ENCODE results near the gene PARD3B.
A peak's percentile ranks its signal among the peaks of the same experiment; 100 is the strongest.

The PARD3B gene

DNA sequence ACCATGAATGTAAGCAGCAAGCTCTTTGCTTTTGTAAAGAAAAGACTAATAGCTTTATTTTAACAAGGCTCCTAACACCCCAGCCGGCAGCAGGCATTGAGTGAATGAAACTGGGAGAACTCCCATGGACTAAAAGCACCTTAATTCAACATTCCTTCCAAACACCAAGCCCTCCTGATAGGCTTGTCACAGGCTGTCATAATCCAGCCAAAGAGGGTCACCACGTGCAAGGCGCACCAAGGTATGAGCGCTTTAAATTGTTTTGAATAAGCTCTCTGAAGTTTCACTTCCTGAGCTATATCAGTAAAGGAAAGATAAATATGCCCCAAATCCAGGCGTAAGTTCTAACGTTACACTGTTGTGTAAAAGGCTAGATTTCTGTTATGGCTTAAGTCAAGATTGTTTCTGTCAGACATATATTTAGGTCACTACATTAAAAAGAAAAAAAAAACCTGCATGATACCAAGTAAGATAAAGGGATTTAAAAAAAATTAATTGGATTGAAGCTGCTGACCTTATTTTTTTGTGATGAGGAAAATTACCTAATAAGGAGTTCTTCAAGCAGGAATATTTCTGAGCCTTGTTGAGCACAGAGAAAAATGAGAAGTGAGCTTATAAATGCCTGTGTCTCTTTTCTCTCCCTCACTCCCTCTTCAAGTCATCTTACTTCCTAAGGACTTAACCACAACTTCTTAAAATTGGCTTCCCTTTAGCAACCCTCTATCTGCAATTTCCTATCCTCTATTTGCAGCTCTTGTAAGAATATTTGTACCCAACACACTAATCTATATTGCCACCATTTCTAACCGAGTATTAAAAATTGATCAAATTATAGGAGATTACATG lies 1000.9 kb downstream of the PARD3B start:
- DNase-seq, result no peak

GRCh38 chr2:205555566-205556230 lies 1010.4 kb downstream of the PARD3B start:
- no peak for DNase-seq

- DNase-seq, result no peak
Observed at GRCh38 chr2:205556357-205556756, 1011.1 kb downstream of the PARD3B start.

- DNase-seq, result no peak
Observed at GRCh38 chr2:205556841-205557539, 1011.7 kb downstream of the PARD3B start.

DNA sequence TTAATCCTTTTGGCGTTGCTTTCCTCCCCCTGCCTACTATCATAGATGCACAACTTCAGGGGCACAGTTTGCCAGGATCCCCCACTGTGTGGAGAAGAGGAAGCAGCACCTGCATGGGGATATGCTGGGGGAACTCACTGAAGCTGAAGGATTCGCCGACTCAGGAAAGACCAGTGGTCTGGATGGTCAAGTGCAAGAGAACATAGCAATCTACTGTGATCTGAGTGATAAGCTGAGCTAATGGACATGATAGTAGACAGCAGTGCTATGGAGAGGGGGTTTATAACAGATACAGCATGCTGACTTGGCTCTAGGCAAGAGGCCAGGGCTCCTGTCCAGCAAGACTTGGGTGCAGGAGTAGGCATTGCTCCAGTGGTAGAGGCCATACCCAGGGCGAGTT lies 1012.6 kb downstream of the PARD3B start:
- no peak for DNase-seq

DNA sequence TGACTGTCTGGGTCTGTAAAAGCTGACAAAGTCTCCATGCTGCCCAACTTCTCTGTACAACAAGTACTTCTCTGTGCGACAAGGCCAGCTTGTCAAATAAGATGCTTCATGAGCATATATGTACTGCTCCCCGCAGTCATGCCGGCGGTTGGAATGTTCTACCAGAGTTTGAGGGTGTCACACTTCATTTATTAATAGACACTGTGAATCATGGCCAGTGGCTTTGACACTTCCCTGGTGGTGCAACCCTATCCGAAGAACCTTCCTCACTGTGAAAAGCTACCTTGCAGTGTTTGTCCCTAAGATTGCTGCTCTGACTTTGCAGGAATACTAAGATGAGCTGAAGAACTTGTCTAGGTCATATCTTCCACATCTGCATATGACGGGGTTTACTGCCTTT lies 1016.2 kb downstream of the PARD3B start:
- DNase-seq, result no peak

DNA sequence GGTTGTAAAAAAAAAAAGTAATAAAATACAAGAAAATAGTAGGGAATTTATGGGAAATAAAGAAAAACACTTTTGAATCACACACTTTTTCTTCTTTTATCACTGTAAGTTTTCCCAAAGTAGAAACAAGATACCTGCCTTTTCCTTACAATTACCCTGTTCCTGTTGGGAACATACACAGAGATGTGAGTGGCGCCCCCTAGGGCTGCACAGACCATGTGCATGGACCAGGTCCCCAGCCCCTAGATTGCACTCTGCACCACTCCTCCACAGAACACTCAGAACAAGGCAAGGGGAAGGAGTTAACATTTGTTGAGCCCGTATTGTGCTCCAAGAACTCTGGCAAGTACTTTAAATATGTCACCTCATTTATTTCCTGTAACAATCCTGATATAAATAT lies 1018.4 kb downstream of the PARD3B start:
- peak; percentile 65 for DNase-seq

DNA sequence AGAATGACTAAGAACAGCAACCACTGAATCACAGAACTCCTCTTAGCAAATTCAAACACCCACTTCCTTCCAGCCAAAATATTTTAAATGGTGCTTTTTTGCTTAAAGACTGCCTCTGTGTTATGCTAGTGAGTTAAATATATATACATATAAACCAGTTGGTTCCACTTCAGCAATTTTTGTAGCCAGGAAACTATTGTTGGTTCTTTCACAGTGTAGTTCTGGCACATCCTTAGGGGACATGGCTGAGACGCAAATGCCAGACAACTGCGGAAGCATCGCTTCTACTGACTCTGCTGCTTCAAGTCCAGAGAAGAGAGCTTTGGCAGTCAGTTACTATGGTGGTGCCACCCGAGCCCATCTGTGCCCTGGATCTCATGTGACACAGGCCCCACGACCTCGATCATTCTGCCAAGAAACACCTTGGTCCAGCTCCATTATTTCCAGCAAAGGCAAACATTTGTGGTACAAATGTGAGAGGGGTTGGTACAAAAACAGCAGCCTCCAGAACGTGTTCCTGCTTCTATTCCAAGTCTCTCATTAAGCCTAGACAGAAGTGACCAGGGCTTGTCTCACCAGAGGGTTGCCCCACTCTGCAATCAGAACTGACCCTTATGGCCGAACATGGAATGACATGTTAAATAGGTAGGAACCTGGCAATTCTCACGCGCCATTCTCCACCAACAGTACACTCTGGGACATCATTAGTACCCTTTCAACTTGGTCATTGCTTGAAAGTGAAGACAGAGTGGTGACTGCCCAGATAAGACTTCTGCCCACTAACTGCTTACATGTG lies 1019.3 kb downstream of the PARD3B start:
- peak; percentile 13 for DNase-seq

DNA sequence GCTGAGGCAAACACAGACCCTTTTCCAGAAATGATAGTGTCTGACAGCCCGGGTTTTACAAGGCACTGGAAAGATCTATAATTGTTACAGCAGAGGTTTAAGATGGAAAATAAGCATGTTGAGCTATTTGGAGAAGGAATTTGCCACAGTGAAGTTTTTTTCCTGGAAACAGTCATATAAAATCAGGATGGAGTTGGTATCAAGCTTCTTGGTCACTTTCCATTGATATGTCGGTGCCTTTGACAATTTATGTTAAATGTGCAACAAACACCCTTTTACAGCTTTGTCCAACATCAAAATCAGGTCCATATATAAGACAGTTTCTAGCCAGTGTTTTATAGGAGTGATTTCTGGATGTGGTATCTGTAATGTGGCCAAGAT lies 1019.9 kb downstream of the PARD3B start:
- DNase-seq, result no peak

DNA sequence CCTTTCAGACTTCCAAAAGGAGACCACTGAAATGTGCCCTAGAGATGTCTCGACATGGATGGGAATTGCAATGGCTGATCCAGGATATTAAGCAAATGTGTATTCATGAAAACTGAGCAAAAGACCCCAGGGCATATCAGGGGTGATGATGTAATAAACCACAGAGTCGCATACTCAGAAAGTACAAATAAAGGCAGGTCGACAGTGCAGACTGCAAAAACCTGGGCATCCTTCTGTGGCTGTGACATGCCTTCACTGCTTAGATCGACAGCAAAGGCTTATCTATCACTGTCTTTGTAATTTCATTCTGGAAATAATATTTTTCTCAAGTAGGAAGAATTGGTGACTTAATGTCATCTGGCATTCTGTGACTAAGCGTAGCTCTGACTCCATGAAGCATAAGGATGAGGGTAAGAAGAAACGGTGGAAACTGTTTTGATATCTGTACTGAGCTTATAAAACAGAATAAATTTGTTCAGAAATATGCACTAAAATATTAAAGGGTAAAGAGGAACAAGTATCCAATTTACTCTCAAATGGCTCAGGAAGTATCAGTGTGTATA lies 1021.4 kb downstream of the PARD3B start:
- no peak for DNase-seq

DNA sequence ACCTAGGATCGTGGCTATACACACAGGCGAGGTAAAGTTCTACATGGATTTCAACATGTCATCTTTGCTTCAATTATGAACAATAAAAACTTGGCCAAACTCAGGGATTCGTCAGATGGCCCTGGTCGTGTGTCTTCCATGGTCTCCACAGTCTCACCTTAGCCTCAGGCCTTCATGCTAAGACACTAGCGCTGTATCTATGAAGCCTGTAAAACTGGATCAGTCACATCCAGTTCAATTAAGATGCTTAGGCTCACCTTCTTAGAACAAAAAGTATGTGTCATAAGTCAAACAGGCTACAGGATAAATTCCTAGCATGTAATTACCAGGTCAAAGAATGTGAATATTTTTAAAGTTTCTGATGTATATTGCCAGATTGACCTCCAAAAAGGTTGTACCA lies 1023.3 kb downstream of the PARD3B start:
- no peak for DNase-seq

- DNase-seq, result no peak
Observed at GRCh38 chr2:205570648-205571047, 1025.4 kb downstream of the PARD3B start.

DNA sequence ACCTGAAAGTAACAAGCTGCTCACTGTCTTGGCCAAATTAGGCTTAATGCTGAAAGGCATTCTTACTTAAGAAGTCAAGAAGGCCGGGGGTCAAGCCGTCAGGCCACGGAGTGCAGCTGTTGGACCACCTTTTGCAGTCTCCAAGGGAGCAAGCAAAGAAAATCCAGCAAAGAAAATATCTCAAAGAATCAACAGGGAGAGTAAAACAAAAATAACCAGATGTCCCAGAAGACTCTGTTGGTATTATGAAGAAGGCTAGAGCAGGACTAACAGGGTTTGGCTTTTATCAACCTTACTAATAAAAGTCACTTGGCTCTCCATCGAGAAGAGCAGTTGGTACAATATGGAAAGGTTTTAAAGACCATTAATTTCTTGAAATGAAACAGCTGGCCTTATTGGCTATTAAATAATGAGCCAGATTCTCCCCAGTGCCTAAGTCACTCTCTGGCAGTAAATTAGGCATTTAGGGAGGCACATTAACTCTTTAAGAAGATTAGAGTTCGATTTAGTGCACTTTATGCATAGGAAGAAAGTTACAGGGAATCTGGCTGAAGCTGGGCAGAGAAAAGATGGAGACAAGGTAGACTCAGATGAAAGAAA lies 1026.2 kb downstream of the PARD3B start:
- no peak for DNase-seq

DNA sequence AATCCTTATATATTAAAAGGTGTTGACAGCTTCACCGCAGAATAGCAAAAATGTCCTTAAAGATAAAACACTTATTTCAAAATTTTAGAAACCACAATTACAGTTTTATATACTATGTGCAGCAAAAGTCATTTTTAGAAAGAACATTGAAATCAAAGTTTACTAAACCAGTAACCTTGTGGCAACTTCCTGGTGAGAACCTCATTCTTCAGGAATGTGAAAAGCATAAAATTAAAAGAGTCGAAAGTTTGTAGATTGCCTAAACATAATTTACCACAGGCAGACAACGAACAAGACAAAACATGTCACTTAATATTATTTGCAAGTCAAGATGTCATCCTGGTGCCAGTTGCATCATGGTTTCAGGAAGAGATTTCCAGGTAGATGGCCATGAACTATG lies 1028.7 kb downstream of the PARD3B start:
- no peak for DNase-seq

GRCh38 chr2:205579335-205579734 lies 1034.1 kb downstream of the PARD3B start:
- DNase-seq, result no peak

DNA sequence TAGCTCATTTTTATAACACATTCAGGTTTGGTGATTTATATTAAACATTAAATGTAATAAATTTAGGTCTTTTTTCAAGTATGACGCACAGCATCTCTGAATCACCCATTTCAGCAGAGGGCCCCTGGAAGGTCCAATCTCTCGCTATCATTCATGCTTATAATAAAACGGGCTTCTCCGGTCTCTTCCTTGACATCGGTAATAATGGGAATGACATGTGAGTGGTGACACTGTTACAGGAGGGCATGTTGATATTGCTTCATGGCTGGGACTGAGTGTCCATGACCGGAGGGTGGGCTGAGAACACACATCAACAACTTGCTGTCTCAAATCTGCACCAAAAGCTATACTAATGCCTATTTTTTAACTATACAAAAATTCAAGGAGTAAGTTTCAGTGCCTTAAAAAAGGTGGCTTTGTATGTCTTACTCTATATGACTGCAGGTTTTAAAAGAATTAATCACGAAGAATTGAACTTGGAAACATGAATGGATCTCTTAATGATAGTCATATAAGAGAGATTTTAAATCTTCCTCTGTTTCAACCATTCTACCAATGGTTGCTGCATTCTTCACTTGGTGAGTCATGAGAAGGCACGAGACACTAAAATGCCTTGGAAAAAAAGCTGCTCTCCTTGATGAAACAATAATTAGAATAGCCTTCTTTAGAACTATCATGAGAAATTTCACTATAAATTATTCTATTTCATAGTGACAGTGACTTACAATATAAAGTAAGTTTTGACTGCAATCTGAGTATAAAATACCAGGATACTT lies 1035.1 kb downstream of the PARD3B start:
- no peak for DNase-seq

- no peak for DNase-seq
Observed at GRCh38 chr2:205582366-205582765, 1037.1 kb downstream of the PARD3B start.

DNA sequence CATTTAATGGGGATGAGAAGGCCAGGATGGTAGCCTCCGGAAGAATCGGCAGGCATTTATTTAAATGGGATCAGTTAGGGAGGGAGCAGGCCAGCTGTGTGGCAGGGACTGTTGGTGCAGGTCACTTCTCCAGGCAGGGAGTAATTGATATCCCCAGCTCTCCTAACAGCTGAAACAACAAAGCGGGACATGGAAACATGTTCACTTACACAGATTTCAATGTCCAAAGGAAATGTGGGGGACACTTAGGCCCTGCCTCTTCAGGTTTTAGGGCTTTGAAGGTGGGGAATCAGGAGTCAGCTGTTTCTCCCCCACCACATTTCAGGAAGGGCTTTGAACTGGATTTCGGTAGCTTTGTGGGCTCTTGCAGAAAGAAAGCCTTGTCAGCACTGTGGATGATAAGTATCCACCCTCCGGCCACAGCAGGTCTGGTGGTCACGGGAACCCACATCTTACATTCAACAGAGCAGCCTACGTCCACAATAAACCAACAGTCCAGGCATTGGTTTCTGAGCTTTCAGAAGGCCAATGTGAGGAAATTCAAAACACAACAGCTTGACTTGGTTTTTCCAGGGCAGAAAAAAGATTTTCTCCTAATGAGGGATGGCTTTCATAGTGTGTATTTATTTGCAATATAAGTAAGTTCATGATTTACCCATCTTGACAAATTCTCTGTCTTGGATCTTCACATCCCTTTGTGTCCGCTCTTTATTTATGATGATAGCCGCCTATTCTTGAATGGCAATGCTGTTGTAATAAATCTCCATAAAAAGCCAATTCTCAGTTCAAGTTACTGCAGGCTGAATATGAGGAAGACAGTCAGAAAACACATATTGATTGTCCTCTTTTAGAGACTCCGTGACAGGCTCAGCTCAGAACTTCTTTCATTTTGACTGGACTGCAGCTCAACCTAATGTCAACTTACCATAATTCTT lies 1040.4 kb downstream of the PARD3B start:
- peak; percentile 25 for DNase-seq

DNA sequence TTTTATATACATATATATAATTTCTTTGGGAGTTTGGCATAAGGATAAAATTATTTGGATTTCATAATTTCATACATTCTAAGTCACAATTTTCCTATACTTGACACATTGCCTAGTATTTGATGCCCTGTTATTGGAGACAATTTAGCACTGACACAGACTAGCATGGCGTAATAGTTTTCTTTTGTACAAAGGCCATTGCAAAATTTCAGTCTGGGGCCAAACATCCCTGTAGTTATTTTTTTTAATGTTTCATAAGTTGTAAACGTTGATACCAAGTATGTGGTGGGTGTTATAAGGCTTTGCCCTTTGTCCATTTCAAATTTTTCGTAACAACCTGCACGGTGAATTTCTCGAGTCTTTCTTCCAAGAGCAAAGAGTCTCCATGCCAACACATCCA lies 1041.4 kb downstream of the PARD3B start:
- DNase-seq, result no peak

DNA sequence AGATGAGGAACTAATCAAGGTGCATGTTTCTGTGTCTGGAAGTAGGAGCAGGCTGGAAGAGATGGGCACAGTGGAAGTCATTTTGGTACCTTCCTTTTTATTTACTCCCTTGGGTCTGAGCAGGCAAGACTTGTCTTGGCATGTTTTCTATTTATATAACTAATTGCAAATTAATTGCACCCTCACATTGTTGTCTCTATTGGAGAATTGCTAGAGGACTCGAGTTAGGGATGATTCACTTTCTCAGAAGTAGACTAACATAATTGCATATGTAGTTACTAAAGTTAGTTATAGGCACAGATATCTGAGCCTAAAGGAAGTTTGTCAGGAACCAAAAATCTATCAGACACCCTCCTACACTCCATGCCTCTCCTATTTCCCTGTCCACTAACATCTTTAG lies 1044.2 kb downstream of the PARD3B start:
- no peak for DNase-seq
